GM12892 (cell line): ENCODE results near the gene IL37.

Experiments
- POLR2A ChIP-seq: IDR thresholded peaks from 2 replicates; pipeline ENCODE4 v1.6.1; 2011; ENCODE audit warnings: low read depth, low read length, control low read depth
- POLR2AphosphoS5 ChIP-seq: IDR thresholded peaks from 2 replicates; pipeline ENCODE4 v1.6.1; 2011; ENCODE audit warnings: low read depth, low read length, control low read depth

GRCh38 chr2:112967023-112967422 is 56.1 kb downstream of the IL37 start:
- TF ChIP-seq POLR2AphosphoS5 (no peak), POLR2A (no peak)
